SU-DHL-6 (cell line): ENCODE results near the gene DPM3.

Source experiments
- CTCF ChIP-seq: fragments of 200-600 bp; sonication (generic); IDR thresholded peaks from one replicate; pipeline ENCODE4 v1.5.1; 2017; ENCODE audit warnings: antibody characterized with exemption, mild to moderate bottlenecking, low read length, moderate library complexity; ENCODE audit not compliant: insufficient read depth, poor library complexity, severe bottlenecking
- EZH2phosphoT487 ChIP-seq: fragments of 200-600 bp; sonication (generic), shearing (Covaris generic); conservative IDR thresholded peaks from 2 replicates; pipeline ENCODE4 v1.6.1; 2018; ENCODE audit warnings: mild to moderate bottlenecking, antibody characterized with exemption, low read length, moderate library complexity, mixed read lengths

GRCh38 chr1:155182052-155182550 is 41.8 kb upstream of the DPM3 start:
- TF ChIP-seq CTCF, result no peak
- no peak for TF ChIP-seq EZH2phosphoT487
